NCI-H2196 treated with DMSO at 0.1 percent for 48 hours (cell line): ENCODE measurements around the gene TNC.

ENCODE experiments used
- DNase-seq: peaks from one replicate; lab custom pipeline; 2025; ENCODE audit not compliant: unreplicated experiment; lab: John Stamatoyannopoulos, UW

TNC gene

GRCh38 chr9:115058175-115058574 lies 59.8 kb downstream of the TNC start:
- DNase-seq = no peak

DNA sequence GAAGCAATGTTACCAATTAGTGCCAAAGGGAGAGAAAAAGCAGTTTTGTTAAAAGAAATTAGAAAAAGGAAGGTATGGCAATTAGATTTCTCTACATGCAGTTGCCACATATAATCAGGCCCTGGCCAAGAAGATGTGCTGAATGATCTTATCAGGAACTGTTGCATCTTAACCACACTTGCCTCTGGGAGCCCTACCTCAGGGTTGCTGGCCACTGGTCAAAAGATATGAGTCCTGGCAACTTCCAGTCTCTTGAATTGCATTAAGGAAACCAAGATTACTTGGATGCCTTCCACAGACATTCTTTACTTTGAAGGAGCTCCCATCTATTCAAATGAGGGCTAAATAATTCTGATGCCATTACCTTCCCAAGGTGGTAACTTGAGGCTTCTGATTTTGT lies 60.4 kb downstream of the TNC start:
- DNase-seq = no peak

GRCh38 chr9:115050002-115050490 lies 67.9 kb downstream of the TNC start:
- no peak for DNase-seq

GRCh38 chr9:115046824-115047223 lies 71.1 kb downstream of the TNC start:
- no peak for DNase-seq

DNA sequence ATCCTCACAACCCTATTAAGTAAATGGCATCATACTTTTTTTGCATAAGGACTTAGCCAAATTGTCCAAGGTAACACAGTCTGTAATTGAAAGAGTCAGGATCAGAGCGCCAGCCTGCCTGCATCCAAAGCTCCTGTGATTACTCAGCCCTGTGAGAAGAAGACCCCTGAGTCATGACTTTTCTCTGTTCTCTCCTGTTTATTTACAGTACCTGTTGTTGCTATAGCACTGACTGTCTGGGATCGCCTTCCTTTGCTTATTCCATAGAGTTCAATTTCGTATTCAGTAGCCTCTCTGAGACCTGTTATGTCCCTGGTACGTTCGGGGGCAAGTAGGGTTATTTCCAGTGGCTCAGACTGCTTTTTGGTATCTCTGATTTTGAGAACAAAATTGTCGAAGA lies 71.8 kb downstream of the TNC start:
- no peak for DNase-seq

- no peak for DNase-seq
Observed at GRCh38 chr9:115043632-115044031, 74.3 kb downstream of the TNC start.

DNA sequence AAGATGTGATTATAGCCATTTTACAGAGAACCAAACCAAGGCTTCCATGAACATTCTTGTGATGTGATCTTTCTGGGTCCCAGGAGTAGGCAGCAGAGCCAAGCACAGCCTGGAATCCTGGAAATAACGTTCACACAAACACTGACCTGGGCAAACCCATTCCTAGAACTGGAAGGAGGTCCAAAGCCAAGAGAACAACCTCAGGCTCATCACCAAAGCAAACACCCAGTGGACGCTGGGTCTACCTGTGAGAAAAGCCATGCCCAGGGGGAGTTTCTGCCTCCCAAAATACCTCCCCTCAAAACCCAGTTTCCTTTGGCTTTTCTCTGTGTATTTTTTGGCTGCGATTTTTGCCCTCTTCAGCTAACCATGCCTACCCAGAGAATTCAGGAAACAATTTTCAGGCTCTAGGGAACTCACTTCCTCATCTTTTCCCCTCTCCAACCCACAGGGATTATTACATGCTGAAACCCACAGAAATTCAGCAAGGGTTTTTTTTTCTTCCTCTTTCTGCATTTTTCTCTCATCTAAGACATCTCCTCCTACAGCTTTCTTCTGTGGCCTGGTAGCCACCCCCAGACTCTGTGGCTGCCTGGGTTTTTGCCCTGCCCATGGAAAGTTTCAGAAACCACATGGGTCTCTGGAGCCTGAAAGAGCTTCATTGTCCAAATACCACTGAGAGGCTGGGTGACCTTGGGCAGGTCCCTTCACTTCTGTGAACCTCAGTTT lies 75.0 kb downstream of the TNC start:
- DNase-seq = no peak

DNA sequence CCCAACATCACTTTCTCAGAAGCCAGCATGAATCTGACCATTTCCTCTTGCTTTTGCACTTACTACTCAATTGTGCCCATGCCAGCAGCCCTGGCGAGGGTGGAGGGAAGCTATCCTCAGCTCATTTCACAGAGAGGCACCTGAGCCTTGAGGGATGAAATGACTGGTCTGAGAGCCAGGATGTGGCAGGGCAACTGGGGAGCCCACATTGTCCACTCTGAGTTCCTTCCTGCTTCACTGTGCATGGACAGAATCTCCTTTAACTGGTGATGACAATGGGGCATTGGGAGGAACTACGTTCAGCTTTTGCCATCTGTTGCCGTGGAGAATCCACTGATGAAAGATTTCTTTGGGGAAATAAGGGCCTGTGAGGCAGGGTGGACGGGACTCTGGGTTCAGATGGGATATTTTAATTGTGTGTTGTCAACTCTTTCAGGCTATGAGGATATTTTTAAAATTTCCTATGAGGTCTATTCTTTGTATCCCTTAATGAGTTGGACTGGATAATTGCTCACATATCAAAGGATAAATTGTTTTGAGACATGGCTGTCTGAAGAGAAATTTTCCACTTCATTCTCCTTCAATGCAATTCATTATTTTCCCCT lies 78.3 kb downstream of the TNC start:
- no peak for DNase-seq

- DNase-seq = no peak
Observed at GRCh38 chr9:115038178-115038577, 79.8 kb downstream of the TNC start.

DNA sequence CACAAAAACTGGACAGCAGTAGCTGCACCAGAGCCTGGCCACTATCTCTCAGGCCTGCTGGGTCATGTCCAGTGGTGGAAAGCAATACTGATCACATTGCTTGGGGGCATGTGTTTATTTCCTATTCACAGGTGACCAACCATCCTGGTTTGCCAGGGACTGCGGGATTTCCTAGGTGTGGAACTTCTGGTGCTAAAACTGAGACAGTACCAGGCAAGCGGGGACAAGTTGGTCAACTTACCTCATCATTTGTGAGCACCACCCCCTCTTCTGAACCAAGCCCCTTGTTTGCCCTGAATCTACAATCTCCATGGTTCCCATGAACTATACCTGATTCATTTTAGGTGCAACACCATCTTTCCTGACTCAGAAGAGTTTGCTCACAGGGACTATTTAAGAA lies 81.3 kb downstream of the TNC start:
- no peak for DNase-seq

DNA sequence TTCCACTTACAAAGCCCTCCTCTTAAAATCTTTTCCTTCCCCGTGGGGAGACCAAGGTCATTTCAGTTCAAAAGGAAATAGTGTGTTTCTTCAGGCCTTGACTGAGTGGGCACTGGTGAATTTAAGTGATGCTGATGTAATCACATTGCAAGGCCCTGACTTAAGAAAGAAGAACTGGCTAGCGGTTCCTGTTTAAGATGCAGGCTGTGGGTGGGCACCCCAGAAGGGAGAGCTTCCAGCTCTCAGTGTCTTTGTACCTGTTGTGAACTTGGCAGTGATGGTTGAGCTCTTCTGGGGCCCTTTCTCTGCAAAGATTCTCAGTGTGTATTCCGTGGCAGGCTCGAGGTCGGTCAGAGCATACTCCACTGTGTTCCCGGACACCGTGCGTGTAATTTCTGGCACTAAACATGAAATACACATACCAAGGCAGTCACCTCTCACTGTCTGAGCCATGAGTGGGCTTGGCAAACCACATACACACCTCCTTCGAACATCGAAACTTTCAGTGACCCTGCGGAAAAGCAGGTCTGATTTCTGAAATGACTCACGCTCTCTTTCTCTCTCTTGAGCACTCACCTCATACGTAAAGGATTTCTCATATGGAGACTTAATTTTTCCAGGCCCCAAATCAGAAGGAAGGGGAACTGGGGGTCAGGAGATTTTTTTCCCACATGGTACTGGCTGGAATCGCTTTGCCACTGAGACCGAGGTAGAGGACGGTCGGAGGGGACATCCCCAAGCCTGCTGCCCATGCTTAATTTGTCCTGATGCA lies 81.9 kb downstream of the TNC start:
- DNase-seq = no peak

DNA sequence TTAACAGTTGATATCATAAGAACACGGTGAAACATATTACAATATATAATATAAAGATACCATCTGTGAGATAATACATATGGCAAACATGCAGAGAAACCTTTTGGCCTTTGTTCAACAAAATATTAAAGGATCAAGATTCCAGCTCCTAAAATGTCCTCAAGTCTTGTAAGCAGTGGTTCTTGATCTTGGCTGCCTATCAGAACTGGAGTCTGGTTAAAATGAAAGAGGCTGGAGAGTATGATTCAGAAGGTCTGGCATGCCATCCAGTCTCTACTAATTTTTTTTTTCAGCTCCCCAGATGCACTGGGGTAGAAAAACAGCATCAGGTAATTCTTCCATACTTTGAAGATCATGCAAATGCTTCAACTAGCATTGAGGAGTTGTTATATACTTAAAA lies 83.2 kb downstream of the TNC start:
- DNase-seq = no peak

GRCh38 chr9:115033800-115034199 lies 84.2 kb downstream of the TNC start:
- DNase-seq = no peak

- DNase-seq = no peak
Observed at GRCh38 chr9:115032296-115032695, 85.7 kb downstream of the TNC start.

GRCh38 chr9:115030006-115030405 lies 88.0 kb downstream of the TNC start:
- DNase-seq = no peak

DNA sequence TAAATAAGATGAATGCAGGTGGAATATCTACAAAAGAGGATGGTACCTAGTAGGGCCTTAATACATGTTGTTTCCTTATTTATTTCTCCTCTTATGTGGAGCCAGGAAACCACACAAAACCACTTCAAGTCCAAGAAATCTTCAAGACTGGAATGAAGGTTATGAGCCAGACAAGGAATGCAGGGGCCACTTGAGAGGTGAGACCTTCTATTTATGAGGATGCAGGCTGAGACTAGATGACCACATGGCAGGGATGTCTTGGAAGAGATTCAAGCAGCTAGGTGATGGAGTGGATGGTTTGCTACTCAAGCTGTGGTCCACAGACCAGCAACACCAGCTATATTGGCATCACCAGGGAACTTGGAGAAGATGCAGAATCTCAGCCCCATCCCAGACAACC lies 92.2 kb downstream of the TNC start:
- DNase-seq = no peak

GRCh38 chr9:115024925-115025535 lies 92.9 kb downstream of the TNC start:
- no peak for DNase-seq

GRCh38 chr9:115022760-115023434 lies 95.1 kb downstream of the TNC start:
- no peak for DNase-seq

DNA sequence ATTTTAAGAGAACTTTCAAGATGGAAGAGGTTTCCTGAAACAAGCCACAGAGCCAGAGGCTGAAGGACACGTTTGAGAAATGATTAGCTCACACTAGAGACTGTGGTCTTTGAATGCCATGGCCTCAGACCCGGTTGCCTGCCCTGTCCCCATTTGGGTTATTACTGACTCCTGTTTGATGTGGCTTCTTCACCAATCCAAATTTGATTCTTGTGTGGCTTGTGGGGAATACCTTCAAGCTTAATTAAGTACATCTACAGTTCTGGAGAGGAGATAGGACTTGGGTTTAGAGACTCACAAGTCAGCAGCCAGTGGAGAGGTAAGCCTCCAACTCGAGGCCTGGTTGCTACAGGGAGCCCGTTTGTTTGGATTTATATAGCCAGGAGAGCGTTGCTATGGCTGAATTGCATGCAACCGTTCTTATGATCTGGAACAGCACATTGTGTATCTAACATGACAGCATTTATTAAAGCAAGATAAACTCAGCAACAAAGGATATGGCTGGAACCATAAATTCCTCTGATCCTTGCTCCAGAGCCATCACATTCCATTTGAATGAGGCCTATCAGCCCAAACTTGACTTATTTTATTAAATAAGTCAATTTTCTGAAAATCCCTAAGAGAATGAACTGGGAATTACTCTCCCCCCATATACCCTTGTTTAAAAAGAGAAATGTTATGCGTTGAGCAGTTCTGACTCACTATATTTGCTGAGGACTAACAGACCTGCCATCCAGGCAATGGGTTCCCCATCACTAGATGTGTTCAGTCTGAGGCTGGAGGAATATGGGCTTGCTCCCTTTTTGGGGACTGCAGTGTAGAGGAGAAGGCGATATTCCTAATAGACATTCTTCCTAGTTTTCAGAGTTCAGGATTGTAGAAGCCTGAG lies 99.2 kb downstream of the TNC start:
- DNase-seq = no peak

GRCh38 chr9:115016344-115016743 lies 101.6 kb downstream of the TNC start:
- no peak for DNase-seq
